PC-3 (cell line): ENCODE measurements around the gene OR52N5. TPM values are rescaled to one million over a fixed set of nuclear protein-coding genes. Genes with fewer than 3 reads are reported as not detected.

Experiments
- ATAC-seq: fragments of 200-7000 bp; cut with Tn5 transposase; 2 replicates; pipeline ENCODE4 v1.9.1; 2020; ENCODE audit warnings: mild to moderate bottlenecking, moderate library complexity
- BruUV-seq: library from RNA; stranded (reverse); fragments of 400-500 nt; replicated peaks from 2 replicates; lab custom pipeline; 2021; lab: Mats Ljungman, UMichigan
- CTCF ChIA-PET: fragments of 300-600 bp; sonication (Branson Sonifier 250); formaldehyde crosslinking; loops from one replicate; lab custom pipeline; 2022; ENCODE audit warnings: antibody characterized with exemption; lab: Charles Lee
- POLR2A ChIA-PET: fragments of 300-600 bp; sonication (Branson Sonifier 250); formaldehyde crosslinking; loops from one replicate; lab custom pipeline; 2022; ENCODE audit warnings: antibody characterized with exemption; ENCODE audit not compliant: unreplicated experiment; lab: Charles Lee
- DNase-seq: peaks from one replicate; pipeline ENCODE4 v3.0.0-alpha.2; 2015
- H2AFZ ChIP-seq: fragments of 300-600 bp; sonication (generic); 2 replicates; pipeline ENCODE4 v1.6.0; 2016; ENCODE audit warnings: antibody characterized with exemption, low read length
- H3F3A ChIP-seq: fragments of 300-600 bp; sonication (generic); one replicate; pipeline ENCODE4 v1.6.0; 2017; ENCODE audit warnings: antibody characterized with exemption, low read length, control low read depth, mild to moderate bottlenecking; ENCODE audit not compliant: unreplicated experiment
- H3K27ac ChIP-seq: fragments of 300-600 bp; sonication (generic); 2 replicates; pipeline ENCODE4 v1.5.1; 2016; ENCODE audit warnings: mild to moderate bottlenecking, low read length
- H3K27me3 ChIP-seq: fragments of 300-600 bp; sonication (generic); 2 replicates; pipeline ENCODE4 v1.6.1; 2016; ENCODE audit warnings: low read length, mixed read lengths
- H3K36me3 ChIP-seq: fragments of 300-600 bp; sonication (generic); 2 replicates; pipeline ENCODE4 v1.6.1; 2016; ENCODE audit warnings: low read depth, mixed run types, low read length, mixed read lengths
- H3K4me1 ChIP-seq: fragments of 300-600 bp; sonication (generic); 2 replicates; pipeline ENCODE4 v1.5.1; 2016; ENCODE audit warnings: low read length; ENCODE audit not compliant: insufficient read depth
- H3K4me2 ChIP-seq: fragments of 300-600 bp; sonication (generic); 2 replicates; pipeline ENCODE4 v1.6.0; 2016; ENCODE audit warnings: low read length
- H3K4me3 ChIP-seq: fragments of 300-600 bp; sonication (generic); 2 replicates; pipeline ENCODE4 v1.5.1; 2016; ENCODE audit warnings: mild to moderate bottlenecking, low read length, mixed read lengths
- H3K79me2 ChIP-seq: fragments of 300-600 bp; sonication (generic); 2 replicates; pipeline ENCODE4 v1.6.1; 2017; ENCODE audit warnings: low read length, mixed read lengths
- H3K9ac ChIP-seq: fragments of 300-600 bp; sonication (generic); 2 replicates; pipeline ENCODE4 v1.6.0; 2016; ENCODE audit warnings: mild to moderate bottlenecking, low read length
- H3K9me2 ChIP-seq: fragments of 300-600 bp; sonication (generic); replicated peaks from 2 replicates; pipeline ENCODE4 v1.6.1; 2016; ENCODE audit warnings: mixed run types, low read length, mixed read lengths
- H3K9me3 ChIP-seq: fragments of 300-600 bp; sonication (generic); 2 replicates; pipeline ENCODE4 v1.6.1; 2016; ENCODE audit warnings: low read length, mixed read lengths
- H4K20me1 ChIP-seq: fragments of 300-600 bp; sonication (generic); 2 replicates; pipeline ENCODE4 v1.6.1; 2016; ENCODE audit warnings: low read length, mixed read lengths
- CTCF ChIP-seq: fragments of 300-600 bp; sonication (generic); conservative IDR thresholded peaks from 2 replicates; pipeline ENCODE4 v1.5.1; 2017; ENCODE audit warnings: antibody characterized with exemption, low read depth, mild to moderate bottlenecking, low read length
- EZH2 ChIP-seq: fragments of 300-600 bp; sonication (generic); IDR thresholded peaks from one replicate; pipeline ENCODE4 v1.6.1; 2017; ENCODE audit warnings: antibody characterized with exemption, mild to moderate bottlenecking, low read length; ENCODE audit not compliant: unreplicated experiment
- EZH2phosphoT487 ChIP-seq: fragments of 300-600 bp; sonication (generic); IDR thresholded peaks from 2 replicates; pipeline ENCODE4 v1.6.1; 2018; ENCODE audit warnings: mild to moderate bottlenecking, antibody characterized with exemption, low read length, borderline replicate concordance
- intact Hi-C: fragments of 100-400 bp; cut with micrococcal nuclease; formaldehyde crosslinking; loops from 2 replicates; pipeline ENCODE4 v1.9.0; 2023
- total RNA-seq: library from RNA; depleted of rRNA; stranded (reverse); fragments of >200 nt; gene quantifications from 2 replicates; pipeline ENCODE4 v1.2.3, GENCODE V29; 2014

Gene OR52N5
- total RNA-seq, 1 experiment from 2014 or later, result not detected

- no TSS peak for BruUV-seq
- TF ChIP-seq CTCF, result no peak
- TF ChIP-seq EZH2phosphoT487, result no peak
- TF ChIP-seq EZH2, result no peak
- H3K27me3 ChIP-seq, result no peaks in the 10 kb centered on the region
- no peaks in the 10 kb centered on the region for H3F3A ChIP-seq
- ATAC-seq (no peak), DNase-seq (no peak)
- H3K4me1 ChIP-seq, result no peaks in the 10 kb centered on the region
- H3K9me3 ChIP-seq, result no peaks in the 10 kb centered on the region
- H3K4me3 ChIP-seq, result no peak overlapping the region
- intact Hi-C loops, result no loop called here
- H3K27ac ChIP-seq, result no peak overlapping the region
- H4K20me1 ChIP-seq, result no peaks in the 10 kb centered on the region
- H3K9me2 ChIP-seq, result no peaks in the 10 kb centered on the region
- H3K9ac ChIP-seq, result no peak overlapping the region
- H2AFZ ChIP-seq, result no peak overlapping the region
- no peaks in the 10 kb centered on the region for H3K36me3 ChIP-seq
- ChIA-PET POLR2A (no interaction called here), CTCF (no interaction called here)
- no peak overlapping the region for H3K4me2 ChIP-seq
- H3K79me2 ChIP-seq, result no peaks in the 10 kb centered on the region
Measured at GRCh38 chr11:5796541-5796940, 13.4 kb upstream of the OR52N5 start.

- ChIA-PET POLR2A (no interaction called here), CTCF (no interaction called here)
- Histone ChIP-seq H3K4me1 (no peaks in the 10 kb centered on the region), H3K27me3 (no peaks in the 10 kb centered on the region), H2AFZ (no peak within 1 kb of the TSS), H3K79me2 (no peaks in the 10 kb centered on the region), H3K4me2 (no peak within 1 kb of the TSS), H3K9me3 (no peaks in the 10 kb centered on the region), H3K9me2 (no peaks in the 10 kb centered on the region), H3K9ac (no peak within 1 kb of the TSS), H3K27ac (no peak within 1 kb of the TSS), H4K20me1 (no peaks in the 10 kb centered on the region), H3K4me3 (no peak within 1 kb of the TSS), H3F3A (no peaks in the 10 kb centered on the region), H3K36me3 (no peaks in the 10 kb centered on the region)
- intact Hi-C loops, result no loop called here
- TF ChIP-seq EZH2, result no peak
- DNase-seq (no peak), ATAC-seq (no peak)
- no TSS peak for BruUV-seq
Measured at GRCh38 chr11:5791165-5791564, 8.0 kb upstream of the OR52N5 start, which contains the start of gene OR52N1. Gene OR52N1, minus strand, starts transcription at chr11:5791265. Its CDS starts 2,449 bp downstream, at chr11:5788816.

- H3K27me3 ChIP-seq, result peaks cover 8% of the 10 kb centered on the region; the same call in 1 of the 2 replicates
- no peaks in the 10 kb centered on the region for H3K4me1 ChIP-seq
- ChIA-PET CTCF (no interaction called here), POLR2A (no interaction called here)
- no peaks in the 10 kb centered on the region for H3K79me2 ChIP-seq
- TF ChIP-seq CTCF (no peak), EZH2 (no peak), EZH2phosphoT487 (no peak)
- no peak overlapping the region for H3K4me3 ChIP-seq
- H2AFZ ChIP-seq, result no peak overlapping the region
- no TSS peak for BruUV-seq
- H4K20me1 ChIP-seq, result no peaks in the 10 kb centered on the region
- H3K9me2 ChIP-seq, result no peaks in the 10 kb centered on the region
- H3K27ac ChIP-seq, result no peak overlapping the region
- H3K9me3 ChIP-seq, result no peaks in the 10 kb centered on the region
- no peak overlapping the region for H3K4me2 ChIP-seq
- no peak overlapping the region for H3K9ac ChIP-seq
- DNase-seq (no peak), ATAC-seq (no peak)
- no peaks in the 10 kb centered on the region for H3K36me3 ChIP-seq
- no peaks in the 10 kb centered on the region for H3F3A ChIP-seq
- intact Hi-C loops, result no loop called here
Measured at GRCh38 chr11:5767056-5767455, 16.1 kb downstream of the OR52N5 start.
